Sigmoid colon (tissue), 4 donors: ENCODE data around the gene DOCK3.

Experiments
- EP300 ChIP-seq, 4 donors: sonication (generic); formaldehyde crosslinking; IDR thresholded peaks; one replicate each; pipeline ENCODE4 v1.6.1; 2017; ENCODE audit warnings: antibody characterized with exemption in 4 of 4
- POLR2A ChIP-seq, 2 donors: fragments of 450-650 bp; IDR thresholded peaks; one replicate each; pipeline ENCODE4 v1.6.1; 2016; ENCODE audit warnings: antibody characterized with exemption in 2 of 2, mild to moderate bottlenecking in 2 of 2, moderate library complexity in 2 of 2
- POLR2AphosphoS5 ChIP-seq, 4 donors: sonication (generic); formaldehyde crosslinking; IDR thresholded peaks; one replicate each; pipeline ENCODE4 v1.6.1; 2017; ENCODE audit warnings: antibody characterized with exemption in 4 of 4
- TF ChIP-seq, protein P1 (sequence below), 4 experiments: fragments of 450-650 bp in 3 of 4; fragments of 200-600 bp in 1 of 4; IDR thresholded peaks; one replicate each; pipeline ENCODE4 v1.5.1; 2016 to 2019; ENCODE audit warnings: antibody characterized with exemption in 4 of 4, mild to moderate bottlenecking in 3 of 4, moderate library complexity in 2 of 4

DNA sequence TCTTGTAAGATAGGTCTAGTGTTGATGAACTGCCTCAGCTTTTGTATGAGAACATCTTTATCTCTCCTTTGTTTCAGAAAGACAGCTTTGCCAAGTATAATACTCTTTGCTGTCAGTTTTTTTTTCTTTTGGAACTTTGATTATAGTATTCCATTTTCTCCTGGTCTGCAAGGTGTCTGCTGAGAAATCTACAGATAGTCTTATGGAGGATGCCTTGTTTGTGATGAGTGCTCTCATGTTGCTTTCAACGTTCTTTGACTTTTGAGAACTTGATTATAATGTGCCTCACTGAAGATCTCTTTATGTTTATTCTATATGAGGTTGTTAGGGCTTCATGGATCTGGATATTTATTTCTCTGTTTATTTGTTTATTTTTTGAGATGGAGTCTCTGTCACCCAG is 60.3 kb downstream of the DOCK3 start:
- TF ChIP-seq, protein P1, sequence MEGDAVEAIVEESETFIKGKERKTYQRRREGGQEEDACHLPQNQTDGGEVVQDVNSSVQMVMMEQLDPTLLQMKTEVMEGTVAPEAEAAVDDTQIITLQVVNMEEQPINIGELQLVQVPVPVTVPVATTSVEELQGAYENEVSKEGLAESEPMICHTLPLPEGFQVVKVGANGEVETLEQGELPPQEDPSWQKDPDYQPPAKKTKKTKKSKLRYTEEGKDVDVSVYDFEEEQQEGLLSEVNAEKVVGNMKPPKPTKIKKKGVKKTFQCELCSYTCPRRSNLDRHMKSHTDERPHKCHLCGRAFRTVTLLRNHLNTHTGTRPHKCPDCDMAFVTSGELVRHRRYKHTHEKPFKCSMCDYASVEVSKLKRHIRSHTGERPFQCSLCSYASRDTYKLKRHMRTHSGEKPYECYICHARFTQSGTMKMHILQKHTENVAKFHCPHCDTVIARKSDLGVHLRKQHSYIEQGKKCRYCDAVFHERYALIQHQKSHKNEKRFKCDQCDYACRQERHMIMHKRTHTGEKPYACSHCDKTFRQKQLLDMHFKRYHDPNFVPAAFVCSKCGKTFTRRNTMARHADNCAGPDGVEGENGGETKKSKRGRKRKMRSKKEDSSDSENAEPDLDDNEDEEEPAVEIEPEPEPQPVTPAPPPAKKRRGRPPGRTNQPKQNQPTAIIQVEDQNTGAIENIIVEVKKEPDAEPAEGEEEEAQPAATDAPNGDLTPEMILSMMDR (IDR thresholded peaks at IDR 0.05), result no peak
- TF ChIP-seq POLR2AphosphoS5 (IDR thresholded peaks at IDR 0.05), result no peak
- TF ChIP-seq EP300 (IDR thresholded peaks at IDR 0.05), result no peak
- TF ChIP-seq POLR2A (IDR thresholded peaks at IDR 0.05), result no peak
